A375 (cell line): Measurements from ENCODE around the gene IFT27. TPM values are rescaled to one million over a fixed set of nuclear protein-coding genes. Genes with fewer than 3 reads are reported as not detected.

Source experiments
- total RNA-seq: library from RNA; depleted of rRNA; stranded (reverse); fragments of >200 nt; shearing (Covaris generic); gene quantifications from 2 replicates; pipeline ENCODE4 v1.2.3, GENCODE V29; 2014; rRNA removed

Gene IFT27, protein sequence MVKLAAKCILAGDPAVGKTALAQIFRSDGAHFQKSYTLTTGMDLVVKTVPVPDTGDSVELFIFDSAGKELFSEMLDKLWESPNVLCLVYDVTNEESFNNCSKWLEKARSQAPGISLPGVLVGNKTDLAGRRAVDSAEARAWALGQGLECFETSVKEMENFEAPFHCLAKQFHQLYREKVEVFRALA
- total RNA-seq, result 4.8 and 6.3 TPM in 2 replicates

DNA sequence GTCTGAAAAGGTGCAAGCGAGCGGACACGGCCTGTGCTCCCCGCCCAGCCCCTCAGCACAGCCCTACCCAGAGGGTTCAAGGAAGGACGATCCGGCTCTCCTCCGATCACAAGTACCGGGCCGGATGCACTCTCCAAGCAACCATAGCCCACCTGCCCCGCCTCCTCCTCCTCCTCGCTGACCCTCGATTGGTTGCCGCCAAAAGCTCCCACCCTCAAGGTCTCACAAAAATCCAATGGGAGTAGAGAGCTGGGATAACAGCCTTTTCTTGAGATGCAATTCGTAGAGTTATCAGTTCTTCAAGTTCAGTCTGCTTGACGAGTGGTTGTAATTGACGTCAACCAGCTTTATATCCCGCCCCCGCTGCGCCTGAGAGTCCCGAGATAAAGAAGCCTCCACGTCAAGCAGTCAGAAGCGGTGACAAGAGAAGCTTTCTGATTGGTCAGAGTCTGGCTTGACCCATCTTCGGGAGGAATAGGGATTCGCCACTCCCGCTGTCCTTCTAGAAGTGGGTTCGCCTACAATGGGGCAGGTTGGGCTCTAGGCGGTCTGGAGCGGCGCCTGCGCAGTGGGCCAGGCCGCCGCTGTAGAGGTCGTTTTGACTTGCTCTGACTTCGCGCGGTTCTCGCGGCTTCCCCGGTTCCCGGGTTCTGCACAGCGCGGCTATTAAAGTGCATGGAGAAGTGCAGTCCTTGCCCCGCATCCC, at the start of gene IFT27:
Gene IFT27, minus strand, starts transcription at position 156 of the 706 bp plus-strand sequence. CDS start 412 bp downstream, outside the sequence.

DNA sequence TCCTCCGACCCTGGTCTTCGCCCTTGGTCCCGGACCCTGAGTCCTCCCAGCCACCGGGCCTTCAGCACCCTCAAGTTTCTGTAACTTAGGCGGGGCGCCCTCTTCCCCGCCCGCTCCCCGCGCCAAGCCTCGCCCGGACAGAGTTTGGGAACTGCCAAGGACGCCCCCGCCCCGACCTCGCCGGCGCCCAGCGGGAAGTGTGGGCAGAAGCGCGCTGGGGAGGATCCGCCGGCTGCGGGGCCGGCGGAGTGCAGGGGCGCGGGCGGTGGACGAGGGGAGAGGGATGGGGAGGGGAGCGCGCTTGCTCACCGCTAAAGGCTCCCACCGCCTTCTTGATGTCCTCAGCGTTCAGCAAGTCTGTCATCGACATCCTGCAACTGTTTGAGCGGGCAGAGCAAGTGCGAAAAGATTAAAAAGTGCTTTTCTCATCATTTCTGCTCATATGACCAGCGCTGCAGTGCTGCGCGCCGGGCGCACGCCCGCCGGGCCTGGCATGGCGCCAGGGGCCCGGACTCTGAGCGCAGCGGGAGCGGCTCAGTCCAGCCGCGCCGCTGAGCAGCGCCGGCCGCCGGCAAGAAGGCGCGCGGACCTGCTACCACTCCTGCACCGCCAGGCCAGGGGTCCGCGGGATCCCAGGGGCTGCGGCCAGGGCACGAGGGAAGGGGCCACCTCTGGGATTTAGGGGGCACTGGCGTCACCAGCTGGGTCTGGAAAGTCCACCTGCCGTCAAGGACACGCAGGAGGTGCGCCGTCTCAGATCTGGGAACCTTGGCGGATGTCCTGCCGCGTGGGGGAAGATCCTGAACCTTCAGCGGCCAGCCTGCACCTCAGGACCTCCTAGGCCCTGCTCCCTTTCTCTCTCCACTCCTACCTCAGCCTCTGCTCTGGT, 41.0 kb upstream of the IFT27 start, which contains the start of gene PVALB:
Gene PVALB, minus strand, starts transcription at position 400 of the 889 bp plus-strand sequence. Its CDS starts 30 bp downstream, at position 370.

Other genes with a start within 250 kb of the IFT27 start
- 310 and 368 TPM in 2 replicates for gene EIF3D, start 247.0 kb downstream of the IFT27 start, total RNA-seq
- gene CACNG2, start 72.4 kb downstream of the IFT27 start, total RNA-seq, result not detected in 2 replicates
- gene PVALB, start 40.9 kb upstream of the IFT27 start, total RNA-seq, result not detected in 2 replicates
- 0.24 TPM in 1 of 2 replicates, not detected in the other for gene NCF4, start 84.9 kb upstream of the IFT27 start, total RNA-seq
- gene CSF2RB, start 137.5 kb upstream of the IFT27 start, total RNA-seq, result not detected in 2 replicates
- gene TST, start 243.3 kb upstream of the IFT27 start, total RNA-seq, result 26.6 and 28.0 TPM in 2 replicates
- gene MPST, start 243.6 kb upstream of the IFT27 start, total RNA-seq, result 61.4 and 63.6 TPM in 2 replicates